ENCODE results near the gene PGS1. TPM values are rescaled to one million over a fixed set of nuclear protein-coding genes. Genes with fewer than 3 reads are reported as not detected.

PGS1 gene
- total and polyA plus RNA-seq, 10 of the 15 experiments (the other 5 are each of a cell fraction or from before 2014, with no cell fraction given), result 1.3 to 37.6 (median 27.4) TPM

DNA sequence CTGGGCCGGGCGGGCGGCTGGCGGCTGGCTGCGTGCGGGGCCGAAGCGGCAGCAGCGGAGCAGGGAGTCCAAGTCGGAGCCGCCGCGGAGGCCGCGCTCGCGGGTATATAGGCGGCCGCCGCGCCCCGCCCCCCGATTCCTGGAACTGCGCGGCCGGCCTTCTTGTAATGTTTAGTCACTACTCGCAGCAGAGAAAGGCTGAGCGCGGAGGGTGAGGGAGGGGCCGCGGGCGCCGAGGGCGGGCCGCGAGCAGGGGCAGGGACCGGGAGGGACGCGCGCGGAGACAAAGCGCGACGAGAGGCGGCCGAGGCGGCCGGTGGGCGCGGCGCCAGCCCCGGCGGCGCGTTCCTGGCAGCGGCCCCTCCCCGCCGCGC, 18.5 kb upstream of the PGS1 start, which contains the start of gene SOCS3 (continued):
- TF ChIP-seq ZZZ3 (IDR thresholded peaks at IDR 0.05; ENCODE audit: control insufficient read depth, insufficient read length, low read depth) (no peak), NR2F1 (conservative IDR thresholded peaks at IDR 0.05) (peak; percentile 12; the same call in 1 of the 2 replicates), SP1 (IDR thresholded peaks at IDR 0.05; ENCODE audit: low read depth, low read length) (peak; percentile 8), SMC3 (IDR thresholded peaks at IDR 0.05; ENCODE audit: borderline replicate concordance, low read length) (no peak), IKZF2 (IDR thresholded peaks at IDR 0.05) (no peak), POLR2A (IDR thresholded peaks at IDR 0.05; ENCODE audit: low read depth, low read length) (peak; percentile 75), DPF2 (IDR thresholded peaks at IDR 0.05) (peak; percentile 2; the same call in 1 of the 2 replicates), KAT2A (conservative IDR thresholded peaks at IDR 0.05; ENCODE audit: control insufficient read depth, low read depth, low read length) (no peak), ETV6 (conservative IDR thresholded peaks at IDR 0.05 in 1 of 2, IDR thresholded peaks at IDR 0.05 in 1 of 2; ENCODE audit: borderline replicate concordance in 1 of 2, low read depth in 1 of 2) (no peak), CEBPB (IDR thresholded peaks at IDR 0.05; ENCODE audit: borderline replicate concordance in 1 of 2, low read depth in 2 of 2, low read length in 2 of 2) (no peak), NBN (IDR thresholded peaks at IDR 0.05) (no peak), PAX8 (IDR thresholded peaks at IDR 0.05) (no peak), ZNF24 (IDR thresholded peaks at IDR 0.05) (no peak), ZNF384 (IDR thresholded peaks at IDR 0.05; ENCODE audit: borderline replicate concordance, low read depth, low read length) (no peak), YY1 (IDR thresholded peaks at IDR 0.05; ENCODE audit: low read depth, low read length) (no peak), TAF1 (IDR thresholded peaks at IDR 0.05; ENCODE audit: borderline replicate concordance, low read depth, low read length) (no peak), GATAD2B (conservative IDR thresholded peaks at IDR 0.05; ENCODE audit: low read depth) (no peak), POU2F2 (IDR thresholded peaks at IDR 0.05; ENCODE audit: borderline replicate concordance, low read depth, low read length) (peak; percentile 20; the same call in 1 of the 3 replicates), HDAC6 (IDR thresholded peaks at IDR 0.05; ENCODE audit: unreplicated experiment) (peak; percentile 69)
- TF ChIP-seq, protein P1, sequence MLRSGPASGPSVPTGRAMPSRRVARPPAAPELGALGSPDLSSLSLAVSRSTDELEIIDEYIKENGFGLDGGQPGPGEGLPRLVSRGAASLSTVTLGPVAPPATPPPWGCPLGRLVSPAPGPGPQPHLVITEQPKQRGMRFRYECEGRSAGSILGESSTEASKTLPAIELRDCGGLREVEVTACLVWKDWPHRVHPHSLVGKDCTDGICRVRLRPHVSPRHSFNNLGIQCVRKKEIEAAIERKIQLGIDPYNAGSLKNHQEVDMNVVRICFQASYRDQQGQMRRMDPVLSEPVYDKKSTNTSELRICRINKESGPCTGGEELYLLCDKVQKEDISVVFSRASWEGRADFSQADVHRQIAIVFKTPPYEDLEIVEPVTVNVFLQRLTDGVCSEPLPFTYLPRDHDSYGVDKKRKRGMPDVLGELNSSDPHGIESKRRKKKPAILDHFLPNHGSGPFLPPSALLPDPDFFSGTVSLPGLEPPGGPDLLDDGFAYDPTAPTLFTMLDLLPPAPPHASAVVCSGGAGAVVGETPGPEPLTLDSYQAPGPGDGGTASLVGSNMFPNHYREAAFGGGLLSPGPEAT (IDR thresholded peaks at IDR 0.05; ENCODE audit: low read depth), result no peak
- TF ChIP-seq, protein P2, sequence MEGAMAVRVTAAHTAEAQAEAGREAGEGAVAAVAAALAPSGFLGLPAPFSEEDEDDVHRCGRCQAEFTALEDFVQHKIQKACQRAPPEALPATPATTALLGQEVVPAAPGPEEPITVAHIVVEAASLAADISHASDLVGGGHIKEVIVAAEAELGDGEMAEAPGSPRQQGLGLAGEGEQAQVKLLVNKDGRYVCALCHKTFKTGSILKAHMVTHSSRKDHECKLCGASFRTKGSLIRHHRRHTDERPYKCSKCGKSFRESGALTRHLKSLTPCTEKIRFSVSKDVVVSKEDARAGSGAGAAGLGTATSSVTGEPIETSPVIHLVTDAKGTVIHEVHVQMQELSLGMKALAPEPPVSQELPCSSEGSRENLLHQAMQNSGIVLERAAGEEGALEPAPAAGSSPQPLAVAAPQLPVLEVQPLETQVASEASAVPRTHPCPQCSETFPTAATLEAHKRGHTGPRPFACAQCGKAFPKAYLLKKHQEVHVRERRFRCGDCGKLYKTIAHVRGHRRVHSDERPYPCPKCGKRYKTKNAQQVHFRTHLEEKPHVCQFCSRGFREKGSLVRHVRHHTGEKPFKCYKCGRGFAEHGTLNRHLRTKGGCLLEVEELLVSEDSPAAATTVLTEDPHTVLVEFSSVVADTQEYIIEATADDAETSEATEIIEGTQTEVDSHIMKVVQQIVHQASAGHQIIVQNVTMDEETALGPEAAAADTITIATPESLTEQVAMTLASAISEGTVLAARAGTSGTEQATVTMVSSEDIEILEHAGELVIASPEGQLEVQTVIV (IDR thresholded peaks at IDR 0.05; ENCODE audit: borderline replicate concordance, partially characterized antibody), result no peak
- TF ChIP-seq, protein P3, sequence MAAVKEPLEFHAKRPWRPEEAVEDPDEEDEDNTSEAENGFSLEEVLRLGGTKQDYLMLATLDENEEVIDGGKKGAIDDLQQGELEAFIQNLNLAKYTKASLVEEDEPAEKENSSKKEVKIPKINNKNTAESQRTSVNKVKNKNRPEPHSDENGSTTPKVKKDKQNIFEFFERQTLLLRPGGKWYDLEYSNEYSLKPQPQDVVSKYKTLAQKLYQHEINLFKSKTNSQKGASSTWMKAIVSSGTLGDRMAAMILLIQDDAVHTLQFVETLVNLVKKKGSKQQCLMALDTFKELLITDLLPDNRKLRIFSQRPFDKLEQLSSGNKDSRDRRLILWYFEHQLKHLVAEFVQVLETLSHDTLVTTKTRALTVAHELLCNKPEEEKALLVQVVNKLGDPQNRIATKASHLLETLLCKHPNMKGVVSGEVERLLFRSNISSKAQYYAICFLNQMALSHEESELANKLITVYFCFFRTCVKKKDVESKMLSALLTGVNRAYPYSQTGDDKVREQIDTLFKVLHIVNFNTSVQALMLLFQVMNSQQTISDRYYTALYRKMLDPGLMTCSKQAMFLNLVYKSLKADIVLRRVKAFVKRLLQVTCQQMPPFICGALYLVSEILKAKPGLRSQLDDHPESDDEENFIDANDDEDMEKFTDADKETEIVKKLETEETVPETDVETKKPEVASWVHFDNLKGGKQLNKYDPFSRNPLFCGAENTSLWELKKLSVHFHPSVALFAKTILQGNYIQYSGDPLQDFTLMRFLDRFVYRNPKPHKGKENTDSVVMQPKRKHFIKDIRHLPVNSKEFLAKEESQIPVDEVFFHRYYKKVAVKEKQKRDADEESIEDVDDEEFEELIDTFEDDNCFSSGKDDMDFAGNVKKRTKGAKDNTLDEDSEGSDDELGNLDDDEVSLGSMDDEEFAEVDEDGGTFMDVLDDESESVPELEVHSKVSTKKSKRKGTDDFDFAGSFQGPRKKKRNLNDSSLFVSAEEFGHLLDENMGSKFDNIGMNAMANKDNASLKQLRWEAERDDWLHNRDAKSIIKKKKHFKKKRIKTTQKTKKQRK (IDR thresholded peaks at IDR 0.05; ENCODE audit: low read depth, low read length), result no peak
